ENCODE measurements around the gene BATF.

Gene BATF

GRCh38 chr14:75565056-75565455 is 42.8 kb downstream of the BATF start:
- no peak overlapping the region for H3K27ac ChIP-seq
- H3K36me3 ChIP-seq (ENCODE audit: control insufficient read depth, insufficient read depth, low read length): no peaks in the 10 kb centered on the region
- H3K4me1 ChIP-seq: peaks cover 59% of the 10 kb centered on the region
- H3K9me3 ChIP-seq (ENCODE audit: control insufficient read depth, low read length): no peaks in the 10 kb centered on the region
- no peak overlapping the region for H2AFZ ChIP-seq
- H3K4me3 ChIP-seq (ENCODE audit: low read depth, low read length): no peak overlapping the region
- H3K79me2 ChIP-seq: no peaks in the 10 kb centered on the region
- TF ChIP-seq, protein P1, sequence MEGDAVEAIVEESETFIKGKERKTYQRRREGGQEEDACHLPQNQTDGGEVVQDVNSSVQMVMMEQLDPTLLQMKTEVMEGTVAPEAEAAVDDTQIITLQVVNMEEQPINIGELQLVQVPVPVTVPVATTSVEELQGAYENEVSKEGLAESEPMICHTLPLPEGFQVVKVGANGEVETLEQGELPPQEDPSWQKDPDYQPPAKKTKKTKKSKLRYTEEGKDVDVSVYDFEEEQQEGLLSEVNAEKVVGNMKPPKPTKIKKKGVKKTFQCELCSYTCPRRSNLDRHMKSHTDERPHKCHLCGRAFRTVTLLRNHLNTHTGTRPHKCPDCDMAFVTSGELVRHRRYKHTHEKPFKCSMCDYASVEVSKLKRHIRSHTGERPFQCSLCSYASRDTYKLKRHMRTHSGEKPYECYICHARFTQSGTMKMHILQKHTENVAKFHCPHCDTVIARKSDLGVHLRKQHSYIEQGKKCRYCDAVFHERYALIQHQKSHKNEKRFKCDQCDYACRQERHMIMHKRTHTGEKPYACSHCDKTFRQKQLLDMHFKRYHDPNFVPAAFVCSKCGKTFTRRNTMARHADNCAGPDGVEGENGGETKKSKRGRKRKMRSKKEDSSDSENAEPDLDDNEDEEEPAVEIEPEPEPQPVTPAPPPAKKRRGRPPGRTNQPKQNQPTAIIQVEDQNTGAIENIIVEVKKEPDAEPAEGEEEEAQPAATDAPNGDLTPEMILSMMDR (IDR thresholded peaks at IDR 0.05): no peak
- H3K27me3 ChIP-seq (ENCODE audit: control insufficient read depth, insufficient read depth, low read length): no peaks in the 10 kb centered on the region
- no peak overlapping the region for H3K4me2 ChIP-seq (ENCODE audit: low read length)
- no peak overlapping the region for H3K9ac ChIP-seq

DNA sequence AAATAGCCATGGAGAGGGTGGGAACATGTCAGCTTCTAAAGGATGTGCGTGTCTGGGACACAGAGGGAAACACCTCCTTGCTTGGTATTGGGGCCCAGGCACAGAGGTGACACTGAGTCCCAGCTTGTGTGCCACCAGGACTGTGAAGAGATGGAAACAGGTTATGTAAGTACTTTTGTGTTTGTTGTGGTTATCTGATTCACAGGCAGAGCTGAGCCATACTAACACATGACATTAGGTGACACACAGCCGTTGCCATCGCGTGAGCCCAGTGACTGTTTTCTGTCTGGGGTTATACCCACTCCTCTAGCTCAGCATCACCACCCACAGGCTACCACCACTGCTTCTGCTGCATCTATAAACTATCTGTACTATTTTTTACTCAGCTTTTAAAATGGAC is 44.1 kb downstream of the BATF start:
- Histone ChIP-seq H3K27me3 (ENCODE audit: control insufficient read depth, insufficient read depth, low read length) (no peaks in the 10 kb centered on the region), H3K27ac (peak overlapping the region; percentile 42), H3K4me2 (ENCODE audit: low read length) (peak overlapping the region; percentile 6), H2AFZ (peak overlapping the region; percentile 71), H3K9ac (no peak overlapping the region), H3K36me3 (ENCODE audit: control insufficient read depth, insufficient read depth, low read length) (no peaks in the 10 kb centered on the region), H3K79me2 (no peaks in the 10 kb centered on the region), H3K4me1 (peaks cover 61% of the 10 kb centered on the region), H3K4me3 (ENCODE audit: low read depth, low read length) (no peak overlapping the region), H3K9me3 (ENCODE audit: control insufficient read depth, low read length) (no peaks in the 10 kb centered on the region)
- TF ChIP-seq, protein P1 (IDR thresholded peaks at IDR 0.05): no peak

GRCh38 chr14:75566752-75567151 is 44.5 kb downstream of the BATF start:
- no peak overlapping the region for H3K4me3 ChIP-seq (ENCODE audit: low read depth, low read length)
- H3K9ac ChIP-seq: no peak overlapping the region
- H3K27me3 ChIP-seq (ENCODE audit: control insufficient read depth, insufficient read depth, low read length): no peaks in the 10 kb centered on the region
- peak overlapping the region; percentile 71 for H2AFZ ChIP-seq
- peaks cover 60% of the 10 kb centered on the region for H3K4me1 ChIP-seq
- H3K4me2 ChIP-seq (ENCODE audit: low read length): no peak overlapping the region
- H3K36me3 ChIP-seq (ENCODE audit: control insufficient read depth, insufficient read depth, low read length): no peaks in the 10 kb centered on the region
- H3K79me2 ChIP-seq: no peaks in the 10 kb centered on the region
- no peaks in the 10 kb centered on the region for H3K9me3 ChIP-seq (ENCODE audit: control insufficient read depth, low read length)
- peak overlapping the region; percentile 42 for H3K27ac ChIP-seq
- TF ChIP-seq, protein P1 (IDR thresholded peaks at IDR 0.05): no peak

DNA sequence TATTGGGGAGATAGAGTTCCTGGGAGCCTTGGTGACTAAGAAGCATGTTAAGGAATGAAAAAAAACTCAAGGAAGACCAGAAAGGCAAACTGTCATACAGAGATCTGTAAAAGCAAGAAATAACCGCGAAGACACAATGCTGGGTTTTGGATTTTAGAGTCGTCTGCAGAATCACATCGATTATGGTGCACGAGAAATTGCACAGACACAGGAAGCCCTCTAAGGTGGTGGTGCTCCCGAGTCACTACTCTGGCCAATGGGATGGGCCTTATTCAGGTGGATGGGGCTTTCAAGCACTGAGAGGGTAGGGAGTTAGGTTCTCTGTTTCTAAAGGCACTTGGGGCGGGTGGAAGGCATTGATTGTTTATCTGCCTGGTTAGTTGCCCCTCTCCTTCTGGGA is 45.9 kb downstream of the BATF start:
- H2AFZ ChIP-seq: peak overlapping the region; percentile 79
- no peaks in the 10 kb centered on the region for H3K36me3 ChIP-seq (ENCODE audit: control insufficient read depth, insufficient read depth, low read length)
- H3K27me3 ChIP-seq (ENCODE audit: control insufficient read depth, insufficient read depth, low read length): no peaks in the 10 kb centered on the region
- H3K79me2 ChIP-seq: no peaks in the 10 kb centered on the region
- peak overlapping the region; percentile 63 for H3K4me2 ChIP-seq (ENCODE audit: low read length)
- no peak overlapping the region for H3K9ac ChIP-seq
- TF ChIP-seq, protein P1 (IDR thresholded peaks at IDR 0.05): no peak
- H3K27ac ChIP-seq: peak overlapping the region; percentile 81
- peaks cover 48% of the 10 kb centered on the region for H3K4me1 ChIP-seq
- no peak overlapping the region for H3K4me3 ChIP-seq (ENCODE audit: low read depth, low read length)
- H3K9me3 ChIP-seq (ENCODE audit: control insufficient read depth, low read length): no peaks in the 10 kb centered on the region

DNA sequence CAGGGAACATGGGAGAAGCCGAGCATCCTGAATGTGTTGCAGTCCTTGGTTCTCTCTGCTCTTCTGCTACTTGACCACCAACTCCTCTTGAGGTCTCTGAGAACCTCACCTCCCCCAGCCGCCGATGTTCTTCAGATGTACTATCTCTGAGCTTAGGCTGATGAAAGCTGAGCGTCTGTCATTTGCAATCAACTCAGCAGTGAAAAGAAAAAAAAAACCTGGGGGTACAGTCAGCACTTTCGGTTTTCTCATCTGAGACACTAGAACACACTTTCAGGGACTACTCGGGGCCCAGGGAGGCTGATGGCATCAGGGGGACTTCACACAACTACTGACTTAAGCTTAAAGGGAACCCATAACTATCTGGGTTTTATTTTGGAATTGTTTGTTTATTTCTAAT is 46.5 kb downstream of the BATF start:
- no peak overlapping the region for H3K9ac ChIP-seq
- no peaks in the 10 kb centered on the region for H3K36me3 ChIP-seq (ENCODE audit: control insufficient read depth, insufficient read depth, low read length)
- no peaks in the 10 kb centered on the region for H3K79me2 ChIP-seq
- H3K27ac ChIP-seq: peak overlapping the region; percentile 81
- peak overlapping the region; percentile 79 for H2AFZ ChIP-seq
- peak overlapping the region; percentile 63 for H3K4me2 ChIP-seq (ENCODE audit: low read length)
- H3K4me1 ChIP-seq: peaks cover 41% of the 10 kb centered on the region
- no peaks in the 10 kb centered on the region for H3K9me3 ChIP-seq (ENCODE audit: control insufficient read depth, low read length)
- TF ChIP-seq, protein P1 (IDR thresholded peaks at IDR 0.05): no peak
- no peak overlapping the region for H3K4me3 ChIP-seq (ENCODE audit: low read depth, low read length)
- no peaks in the 10 kb centered on the region for H3K27me3 ChIP-seq (ENCODE audit: control insufficient read depth, insufficient read depth, low read length)

All from parathyroid adenoma (tissue), 2 donors.